Stomach (tissue), 19 donors: ENCODE measurements around the gene DOLK. TPM values are rescaled to one million over a fixed set of nuclear protein-coding genes. Genes with fewer than 3 reads are reported as not detected.

Source experiments
- DNase-seq, 2 donors: peaks; one replicate each; pipeline versions ENCODE4 v3.0.0 to v3.0.0-alpha.2; 2013 to 2019
- H3K27ac ChIP-seq, 5 donors: fragments of 200-600 bp in 4 of 5; sonication (generic) in 4 of 5; one replicate each; pipeline ENCODE4 v1.5.1; 2013 to 2019; ENCODE audit warnings: mild to moderate bottlenecking in 1 of 5, moderate library complexity in 1 of 5
- H3K27me3 ChIP-seq, 3 donors: fragments of 200-600 bp; sonication (generic); one replicate each; pipeline ENCODE4 v1.5.1; 2017 to 2019; ENCODE audit warnings: mixed run types in 1 of 3
- H3K36me3 ChIP-seq, 4 donors: fragments of 200-600 bp; sonication (generic); 1 replicate in 3 of 4; 2 replicates in 1 of 4; pipeline ENCODE4 v1.5.1; 2016 to 2019
- H3K4me1 ChIP-seq, 4 donors: fragments of 200-600 bp; sonication (generic); one replicate each; pipeline ENCODE4 v1.5.1; 2016 to 2019
- H3K4me3 ChIP-seq, 4 donors: fragments of 200-600 bp; sonication (generic) in 3 of 4; one replicate each; pipeline ENCODE4 v1.5.1; 2016 to 2019; ENCODE audit warnings: mild to moderate bottlenecking in 1 of 4
- H3K9me3 ChIP-seq, 4 donors: fragments of 200-600 bp; sonication (generic); one replicate each; pipeline ENCODE4 v1.5.1; 2016 to 2019
- EP300 ChIP-seq: sonication (generic); formaldehyde crosslinking; IDR thresholded peaks from one replicate; pipeline ENCODE4 v1.6.1; 2017; ENCODE audit warnings: antibody characterized with exemption
- POLR2A ChIP-seq, 4 donors: fragments of 450-650 bp; IDR thresholded peaks; one replicate each; pipeline ENCODE4 v1.6.1; 2016; ENCODE audit warnings: antibody characterized with exemption in 4 of 4, control low read depth in 2 of 4, mild to moderate bottlenecking in 1 of 4, moderate library complexity in 1 of 4
- POLR2AphosphoS5 ChIP-seq, 3 donors: sonication (generic); formaldehyde crosslinking; IDR thresholded peaks; one replicate each; pipeline ENCODE4 v1.6.1; 2016; ENCODE audit warnings: antibody characterized with exemption in 3 of 3
- WGBS, 5 donors: extraction: QIAGEN DNeasy Blood & Tissue Kit in 3 of 5; methylation state at CpG; one replicate each; pipeline versions ENCODE4 v1.1.5 to v1.1.7; 2013 to 2018; 5-methylcytosine and 5-hydroxymethylcytosine counted together
- intact Hi-C: fragments of 100-400 bp; cut with DNase I; formaldehyde crosslinking; loops from one replicate; pipeline ENCODE4 v1.15.1; 2023; ENCODE audit warnings: low total_unique reads
- long read RNA-seq, 10 donors: transcript quantifications; one replicate each; lab custom pipeline, GENCODE V29; 2026
- polyA plus RNA-seq, 3 donors: library from polyadenylated mRNA; stranded (reverse); fragments of 200-250 nt; gene quantifications; one replicate each; pipeline ENCODE4 v1.2.3, GENCODE V29; 2013
- total RNA-seq, 5 donors: library from RNA; depleted of rRNA; stranded (reverse); fragments of >200 nt; gene quantifications; one replicate each; pipeline versions ENCODE4 v1.1.0 to v1.2.3, GENCODE V29; 2014 to 2016
- TF ChIP-seq, protein P1 (sequence below), 7 experiments: fragments of 450-650 bp in 4 of 7; fragments of 200-600 bp in 3 of 7; sonication (generic) in 3 of 7; IDR thresholded peaks; one replicate each; pipeline ENCODE4 v1.5.1; 2016 to 2019; ENCODE audit warnings: antibody characterized with exemption in 7 of 7, control low read depth in 2 of 7, mild to moderate bottlenecking in 1 of 7
- donor health status: healthy with polysubstance abuse.
- donor health status: Bipolar disorder and iron deficiency.
- donor health status: healthy.

Gene DOLK
- total RNA-seq: 10 to 100 TPM in 1 of 5 donors, 1 to 10 TPM in 3, under 1 TPM in 1; 0.58 to 17.1 (median 9.4) TPM
- 1 to 10 TPM; 3.2 to 8.1 (median 6.2) TPM for polyA plus RNA-seq
- long read RNA-seq, donor 1, partial matches to known transcripts: 0 of 3 reads
- long read RNA-seq, donor 1, other reads (novel, unspliced or antisense): 0 of 3 reads
- long read RNA-seq, donor 2, transcript DOLK-201 (1 exons, 2,090 nt): major isoform, 15 of 15 reads
- long read RNA-seq, donor 2, partial matches to known transcripts: 0 of 15 reads
- long read RNA-seq, donor 2, other reads (novel, unspliced or antisense): 0 of 15 reads
- long read RNA-seq, donor 3, transcript DOLK-201 (1 exons, 2,090 nt): major isoform, 10 of 10 reads
- long read RNA-seq, donor 3, partial matches to known transcripts: 0 of 10 reads
- long read RNA-seq, donor 3, other reads (novel, unspliced or antisense): 0 of 10 reads
- long read RNA-seq, donor 4: 0 reads
- long read RNA-seq, donor 5, transcript DOLK-201 (1 exons, 2,090 nt): major isoform, 7 of 7 reads
- long read RNA-seq, donor 5, partial matches to known transcripts: 0 of 7 reads
- long read RNA-seq, donor 5, other reads (novel, unspliced or antisense): 0 of 7 reads
- long read RNA-seq, donor 6, transcript DOLK-201 (1 exons, 2,090 nt): major isoform, 33 of 33 reads
- long read RNA-seq, donor 6, partial matches to known transcripts: 0 of 33 reads
- long read RNA-seq, donor 6, other reads (novel, unspliced or antisense): 0 of 33 reads
- long read RNA-seq, donor 7, transcript DOLK-201 (1 exons, 2,090 nt): major isoform, 21 of 21 reads
- long read RNA-seq, donor 7, partial matches to known transcripts: 0 of 21 reads
- long read RNA-seq, donor 7, other reads (novel, unspliced or antisense): 0 of 21 reads
- long read RNA-seq, donor 8, transcript DOLK-201 (1 exons, 2,090 nt): major isoform, 10 of 10 reads
- long read RNA-seq, donor 8, partial matches to known transcripts: 0 of 10 reads
- long read RNA-seq, donor 8, other reads (novel, unspliced or antisense): 0 of 10 reads
- long read RNA-seq, donor 9, transcript DOLK-201 (1 exons, 2,090 nt): major isoform, 13 of 13 reads
- long read RNA-seq, donor 9, partial matches to known transcripts: 0 of 13 reads
- long read RNA-seq, donor 9, other reads (novel, unspliced or antisense): 0 of 13 reads
- long read RNA-seq, donor 10, transcript DOLK-201 (1 exons, 2,090 nt): major isoform, 9 of 9 reads
- long read RNA-seq, donor 10, partial matches to known transcripts: 0 of 9 reads
- long read RNA-seq, donor 10, other reads (novel, unspliced or antisense): 0 of 9 reads

DNA sequence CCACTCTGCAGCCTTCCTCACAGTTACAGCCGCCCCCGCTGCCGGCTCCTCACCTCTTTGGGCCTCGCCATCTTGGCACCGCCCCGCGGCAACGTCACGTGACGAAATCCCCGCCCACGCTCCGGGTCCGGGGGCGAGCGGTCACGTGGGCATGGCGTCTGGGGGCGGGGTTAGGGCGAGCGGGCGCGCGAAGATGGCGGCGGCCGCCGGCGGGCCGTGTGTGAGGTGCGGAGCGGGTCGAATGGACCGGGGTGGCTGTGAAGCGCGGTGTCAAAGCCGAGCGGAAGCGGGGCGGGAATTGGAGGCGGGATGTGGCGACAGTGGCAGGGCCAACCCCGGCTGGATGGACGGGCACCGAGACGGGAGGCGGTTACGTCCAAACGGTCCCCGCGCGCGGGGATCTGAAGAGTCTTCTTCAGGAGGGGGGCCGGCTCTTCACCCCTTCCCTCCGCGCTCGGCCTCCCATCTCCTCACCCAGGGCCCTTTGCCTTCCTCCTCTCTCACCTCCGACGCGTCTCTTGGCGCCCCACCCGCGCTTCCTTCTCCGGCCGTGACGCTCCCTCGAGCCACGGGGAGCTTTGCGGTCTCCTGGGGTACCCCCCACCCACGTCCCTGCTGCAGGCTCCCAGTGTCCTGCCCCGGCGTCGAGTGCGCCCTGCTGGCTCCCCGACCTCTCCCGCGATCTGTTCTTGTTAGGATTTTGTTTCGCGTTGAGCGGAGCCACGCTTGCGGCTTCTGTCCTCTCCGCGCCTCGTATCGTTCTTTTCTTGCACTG, at the start of gene DOLK, which contains the start of gene NUP188:
TSS of gene DOLK (minus strand) at position 77 of the 775 bp plus-strand sequence. CDS start 300 bp downstream, outside the sequence.
TSS of gene NUP188 (plus strand) at position 173 of the 775 bp plus-strand sequence. CDS start at position 194, 21 bp downstream.
- H3K4me3 ChIP-seq: peak within 1 kb of the TSS; percentile 66 to 97 (median 84)

DNA sequence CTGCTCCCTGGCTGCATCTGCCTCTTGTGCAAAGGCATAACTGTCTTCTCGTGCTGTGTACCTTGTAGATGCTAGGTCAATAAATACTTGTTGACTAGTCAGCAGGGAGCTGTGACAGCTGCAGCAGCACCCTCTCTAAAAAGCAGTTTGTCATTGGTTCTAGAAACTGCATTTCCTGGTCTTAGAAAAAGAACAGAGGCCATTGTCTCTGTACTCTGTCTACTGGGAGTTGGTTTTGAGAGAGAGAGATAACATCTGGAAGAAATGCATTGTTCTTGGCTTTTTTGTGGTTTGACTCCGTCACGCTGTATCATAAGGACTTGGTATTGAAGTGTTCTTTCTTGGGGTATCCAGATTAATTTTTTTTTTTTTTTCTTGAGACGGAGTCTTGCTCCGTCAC, 48.4 kb upstream of the DOLK start:
- H3K36me3 ChIP-seq: peaks cover 75 to 100% (median 98%) of the 10 kb centered on the region in 4 donors
- no peak overlapping the region for H3K27ac ChIP-seq
- TF ChIP-seq POLR2A (IDR thresholded peaks at IDR 0.05) (no peak), EP300 (no peak), POLR2AphosphoS5 (IDR thresholded peaks at IDR 0.05) (no peak)
- TF ChIP-seq, protein P1, sequence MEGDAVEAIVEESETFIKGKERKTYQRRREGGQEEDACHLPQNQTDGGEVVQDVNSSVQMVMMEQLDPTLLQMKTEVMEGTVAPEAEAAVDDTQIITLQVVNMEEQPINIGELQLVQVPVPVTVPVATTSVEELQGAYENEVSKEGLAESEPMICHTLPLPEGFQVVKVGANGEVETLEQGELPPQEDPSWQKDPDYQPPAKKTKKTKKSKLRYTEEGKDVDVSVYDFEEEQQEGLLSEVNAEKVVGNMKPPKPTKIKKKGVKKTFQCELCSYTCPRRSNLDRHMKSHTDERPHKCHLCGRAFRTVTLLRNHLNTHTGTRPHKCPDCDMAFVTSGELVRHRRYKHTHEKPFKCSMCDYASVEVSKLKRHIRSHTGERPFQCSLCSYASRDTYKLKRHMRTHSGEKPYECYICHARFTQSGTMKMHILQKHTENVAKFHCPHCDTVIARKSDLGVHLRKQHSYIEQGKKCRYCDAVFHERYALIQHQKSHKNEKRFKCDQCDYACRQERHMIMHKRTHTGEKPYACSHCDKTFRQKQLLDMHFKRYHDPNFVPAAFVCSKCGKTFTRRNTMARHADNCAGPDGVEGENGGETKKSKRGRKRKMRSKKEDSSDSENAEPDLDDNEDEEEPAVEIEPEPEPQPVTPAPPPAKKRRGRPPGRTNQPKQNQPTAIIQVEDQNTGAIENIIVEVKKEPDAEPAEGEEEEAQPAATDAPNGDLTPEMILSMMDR (IDR thresholded peaks at IDR 0.05): no peak
- intact Hi-C loops: no loop called here
- H3K4me3 ChIP-seq: no peak overlapping the region
- 74 to 91% (median 87%) methylated on average over 5 of the region's 5 CpGs for WGBS, 5 donors
- no peaks in the 10 kb centered on the region for H3K27me3 ChIP-seq
- DNase-seq: no peak
- H3K4me1 ChIP-seq: peaks cover 0 to 8% (median 6%) of the 10 kb centered on the region in 4 donors
- no peaks in the 10 kb centered on the region for H3K9me3 ChIP-seq

More for the DNA sequence above, at the start of gene DOLK, which contains the start of gene NUP188:
- DNase-seq: peak; percentile 97 to 98
- WGBS, 5 donors: 0 to 1% (median 0%) methylated on average over 68 to 86 of the region's 86 CpGs
- Histone ChIP-seq H3K4me1 (peaks cover 9 to 47% (median 31%) of the 10 kb centered on the region in 4 donors), H3K36me3 (peaks cover 5 to 63% (median 46%) of the 10 kb centered on the region in 4 donors), H3K27ac (peak within 1 kb of the TSS; percentile 87 to 96 (median 93)), H3K27me3 (no peaks in the 10 kb centered on the region), H3K9me3 (no peaks in the 10 kb centered on the region)
- intact Hi-C loops: no loop called here
- TF ChIP-seq POLR2AphosphoS5 (IDR thresholded peaks at IDR 0.05) (peak; percentile 93 to 99 (median 97)), EP300 (no peak), POLR2A (IDR thresholded peaks at IDR 0.05) (peak in 2 of 4 donors; percentile 27 to 84)

DNA sequence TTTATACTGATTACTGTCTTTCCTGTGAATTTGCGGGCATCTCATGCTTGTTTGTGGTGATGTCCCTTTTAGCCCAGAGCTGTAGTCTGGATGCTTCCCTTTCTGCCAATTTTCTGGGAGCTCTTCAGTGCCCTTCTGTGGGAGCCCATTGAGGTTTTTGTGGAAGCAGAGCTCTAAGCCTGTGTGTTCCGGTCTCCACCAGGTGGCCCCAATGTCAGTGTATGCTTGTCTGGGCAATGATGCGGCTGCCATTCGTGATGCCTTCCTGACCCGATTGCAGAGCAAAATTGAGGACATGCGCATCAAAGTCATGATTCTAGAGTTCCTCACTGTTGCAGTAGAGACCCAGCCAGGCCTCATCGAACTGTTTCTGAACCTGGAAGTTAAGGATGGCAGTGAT, 45.6 kb upstream of the DOLK start:
- Histone ChIP-seq H3K27me3 (no peaks in the 10 kb centered on the region), H3K36me3 (peaks cover 62 to 100% (median 98%) of the 10 kb centered on the region in 4 donors), H3K27ac (no peak overlapping the region), H3K9me3 (no peaks in the 10 kb centered on the region), H3K4me1 (peaks cover 0 to 8% (median 6%) of the 10 kb centered on the region in 4 donors), H3K4me3 (no peak overlapping the region)
- peak; percentile 51 to 53 for DNase-seq
- 49 to 73% (median 58%) methylated on average over 7 of the region's 7 CpGs for WGBS, 5 donors
- intact Hi-C loops: no loop called here
- TF ChIP-seq, protein P1 (IDR thresholded peaks at IDR 0.05): peak in 4 of 7 experiments; percentile 12 to 49 (median 26)
- TF ChIP-seq EP300 (no peak), POLR2AphosphoS5 (IDR thresholded peaks at IDR 0.05) (no peak), POLR2A (IDR thresholded peaks at IDR 0.05) (no peak)

DNA sequence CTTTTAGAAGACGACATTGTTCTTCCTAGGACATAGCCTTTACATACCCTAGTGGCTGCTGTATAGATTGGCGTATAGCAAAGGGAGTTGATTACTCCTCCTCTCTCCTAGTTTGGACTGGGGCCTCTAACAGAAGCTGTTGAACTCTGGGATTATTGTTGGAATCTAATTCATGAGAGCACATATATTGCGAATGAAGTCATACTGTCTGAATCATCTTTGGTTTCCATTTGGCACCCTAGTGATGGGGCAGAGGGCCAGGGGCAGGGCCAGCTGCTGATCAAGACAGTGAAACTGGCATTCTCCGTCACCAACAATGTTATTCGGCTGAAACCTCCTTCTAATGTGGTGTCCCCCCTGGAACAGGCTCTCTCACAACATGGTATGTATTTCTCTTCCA, 40.4 kb upstream of the DOLK start:
- no peak overlapping the region for H3K4me3 ChIP-seq
- no peaks in the 10 kb centered on the region for H3K27me3 ChIP-seq
- WGBS, 5 donors: 76 to 90% (median 85%) methylated on average over 5 of the region's 5 CpGs
- no peaks in the 10 kb centered on the region for H3K9me3 ChIP-seq
- TF ChIP-seq EP300 (no peak), POLR2A (IDR thresholded peaks at IDR 0.05) (no peak), POLR2AphosphoS5 (IDR thresholded peaks at IDR 0.05) (peak in 1 of 3 donors; percentile 26)
- TF ChIP-seq, protein P1 (IDR thresholded peaks at IDR 0.05): no peak
- DNase-seq: peak in 1 of 2 donors; percentile 3
- peaks cover 0 to 12% (median 6%) of the 10 kb centered on the region in 4 donors for H3K4me1 ChIP-seq
- intact Hi-C loops: no loop called here
- peaks cover 50 to 99% (median 98%) of the 10 kb centered on the region in 4 donors for H3K36me3 ChIP-seq
- H3K27ac ChIP-seq: peak overlapping the region in 1 of 5 donors; percentile 35
